Retinal pigment epithelial cell (primary cell): ENCODE measurements around the gene FLYWCH2.

Experiments
- DNase-seq: peaks from one replicate; pipeline ENCODE4 v3.0.0-alpha.2; 2010; ENCODE audit warnings: low read depth
- H3K4me3 ChIP-seq: 2 replicates; pipeline ENCODE4 v1.5.1; 2011; ENCODE audit warnings: mild to moderate bottlenecking, low read length, control low read depth, moderate library complexity
- CTCF ChIP-seq: conservative IDR thresholded peaks from 2 replicates; pipeline ENCODE4 v1.5.1; 2011; ENCODE audit warnings: low read depth, low read length, control low read depth, inconsistent platforms

The FLYWCH2 gene

GRCh38 chr16:2874032-2874911, 8.7 kb upstream of the FLYWCH2 start:
- no peak overlapping the region for H3K4me3 ChIP-seq
- TF ChIP-seq CTCF: no peak
- no peak for DNase-seq

- peak; percentile 90 for TF ChIP-seq CTCF
- no peak overlapping the region for H3K4me3 ChIP-seq
- DNase-seq: no peak
These were observed 8.1 kb upstream of the FLYWCH2 start for GRCh38 chr16:2874912-2875362.

GRCh38 chr16:2879854-2880508, 3.0 kb upstream of the FLYWCH2 start:
- TF ChIP-seq CTCF: no peak
- no peak for DNase-seq
- H3K4me3 ChIP-seq: no peak overlapping the region

GRCh38 chr16:2881783-2882649, 999 bp upstream of the FLYWCH2 start:
- TF ChIP-seq CTCF: no peak
- no peak for DNase-seq
- H3K4me3 ChIP-seq: peak overlapping the region; percentile 79

GRCh38 chr16:2883458-2883908, 468 bp downstream of the FLYWCH2 start:
- peak overlapping the region; percentile 79 for H3K4me3 ChIP-seq
- DNase-seq: no peak
- TF ChIP-seq CTCF: no peak

GRCh38 chr16:2884041-2884451, 1.0 kb downstream of the FLYWCH2 start:
- H3K4me3 ChIP-seq: peak overlapping the region; percentile 79
- no peak for TF ChIP-seq CTCF
- DNase-seq: no peak
